ENCODE data around the gene HMCN2.
A peak's percentile ranks its signal among the peaks of the same experiment; 100 is the strongest.

Gene HMCN2

GRCh38 chr9:130437011-130437789, 171.6 kb downstream of the HMCN2 start:
- H3K4me3 ChIP-seq (ENCODE audit: insufficient read length, low read depth), result no peak overlapping the region
- H3K9ac ChIP-seq (ENCODE audit: insufficient read length, low read depth), result no peak overlapping the region
- H3K36me3 ChIP-seq (ENCODE audit: insufficient read depth, insufficient read length, low read length), result no peaks in the 10 kb centered on the region
- H3K4me1 ChIP-seq (ENCODE audit: insufficient read depth, insufficient read length), result peaks cover 28% of the 10 kb centered on the region
- peaks cover 17% of the 10 kb centered on the region for H3K9me3 ChIP-seq (ENCODE audit: insufficient read depth, low read length)
- no peak for DNase-seq (ENCODE audit: low read depth, low spot score)
- H3K27me3 ChIP-seq (ENCODE audit: insufficient read depth, insufficient read length), result peaks cover 26% of the 10 kb centered on the region
- TF ChIP-seq ZNF274 (IDR thresholded peaks at IDR 0.05; ENCODE audit: low read depth, low read length) (no peak), YY1 (IDR thresholded peaks at IDR 0.05; ENCODE audit: insufficient read depth, insufficient read length) (no peak), SUZ12 (IDR thresholded peaks at IDR 0.05; ENCODE audit: extremely low read depth, insufficient read depth, insufficient read length) (no peak)

GRCh38 chr9:130438382-130438981, 172.9 kb downstream of the HMCN2 start:
- Histone ChIP-seq H3K4me3 (ENCODE audit: insufficient read length, low read depth) (no peak overlapping the region), H3K4me1 (ENCODE audit: insufficient read depth, insufficient read length) (peaks cover 20% of the 10 kb centered on the region), H3K36me3 (ENCODE audit: insufficient read depth, insufficient read length, low read length) (no peaks in the 10 kb centered on the region), H3K27me3 (ENCODE audit: insufficient read depth, insufficient read length) (peaks cover 16% of the 10 kb centered on the region), H3K9me3 (ENCODE audit: insufficient read depth, low read length) (peaks cover 18% of the 10 kb centered on the region), H3K9ac (ENCODE audit: insufficient read length, low read depth) (no peak overlapping the region)
- DNase-seq (ENCODE audit: low read depth, low spot score), result no peak
- TF ChIP-seq SUZ12 (IDR thresholded peaks at IDR 0.05; ENCODE audit: extremely low read depth, insufficient read depth, insufficient read length), result no peak
- TF ChIP-seq ZNF274 (IDR thresholded peaks at IDR 0.05; ENCODE audit: low read depth, low read length), result no peak

GRCh38 chr9:130441031-130441430, 175.5 kb downstream of the HMCN2 start:
- no peak for DNase-seq (ENCODE audit: low read depth, low spot score)
- Histone ChIP-seq H3K9ac (ENCODE audit: insufficient read length, low read depth) (no peak overlapping the region), H3K27me3 (ENCODE audit: insufficient read depth, insufficient read length) (peaks cover 12% of the 10 kb centered on the region), H3K9me3 (ENCODE audit: insufficient read depth, low read length) (peaks cover 18% of the 10 kb centered on the region), H3K4me1 (ENCODE audit: insufficient read depth, insufficient read length) (peaks cover 16% of the 10 kb centered on the region), H3K4me3 (ENCODE audit: insufficient read length, low read depth) (no peak overlapping the region), H3K36me3 (ENCODE audit: insufficient read depth, insufficient read length, low read length) (no peaks in the 10 kb centered on the region)
- no peak for TF ChIP-seq YY1 (IDR thresholded peaks at IDR 0.05; ENCODE audit: insufficient read depth, insufficient read length)
- no peak for TF ChIP-seq ZNF274 (IDR thresholded peaks at IDR 0.05; ENCODE audit: low read depth, low read length)
- no peak for TF ChIP-seq SUZ12 (IDR thresholded peaks at IDR 0.05; ENCODE audit: extremely low read depth, insufficient read depth, insufficient read length)

GRCh38 chr9:130442746-130443455, 177.3 kb downstream of the HMCN2 start:
- no peak for DNase-seq (ENCODE audit: low read depth, low spot score)
- no peak overlapping the region for H3K9ac ChIP-seq (ENCODE audit: insufficient read length, low read depth)
- no peaks in the 10 kb centered on the region for H3K36me3 ChIP-seq (ENCODE audit: insufficient read depth, insufficient read length, low read length)
- no peak overlapping the region for H3K4me3 ChIP-seq (ENCODE audit: insufficient read length, low read depth)
- TF ChIP-seq YY1 (IDR thresholded peaks at IDR 0.05; ENCODE audit: insufficient read depth, insufficient read length) (no peak), ZNF274 (IDR thresholded peaks at IDR 0.05; ENCODE audit: low read depth, low read length) (no peak), SUZ12 (IDR thresholded peaks at IDR 0.05; ENCODE audit: extremely low read depth, insufficient read depth, insufficient read length) (no peak)
- H3K4me1 ChIP-seq (ENCODE audit: insufficient read depth, insufficient read length), result peaks cover 25% of the 10 kb centered on the region
- peaks cover 18% of the 10 kb centered on the region for H3K9me3 ChIP-seq (ENCODE audit: insufficient read depth, low read length)
- peaks cover 15% of the 10 kb centered on the region for H3K27me3 ChIP-seq (ENCODE audit: insufficient read depth, insufficient read length)

GRCh38 chr9:130443456-130443801, 177.9 kb downstream of the HMCN2 start:
- H3K9ac ChIP-seq (ENCODE audit: insufficient read length, low read depth), result no peak overlapping the region
- TF ChIP-seq ZNF274 (IDR thresholded peaks at IDR 0.05; ENCODE audit: low read depth, low read length), result no peak
- TF ChIP-seq YY1 (IDR thresholded peaks at IDR 0.05; ENCODE audit: insufficient read depth, insufficient read length), result no peak
- TF ChIP-seq SUZ12 (IDR thresholded peaks at IDR 0.05; ENCODE audit: extremely low read depth, insufficient read depth, insufficient read length), result no peak
- H3K9me3 ChIP-seq (ENCODE audit: insufficient read depth, low read length), result peaks cover 18% of the 10 kb centered on the region
- peaks cover 25% of the 10 kb centered on the region for H3K4me1 ChIP-seq (ENCODE audit: insufficient read depth, insufficient read length)
- H3K27me3 ChIP-seq (ENCODE audit: insufficient read depth, insufficient read length), result peaks cover 19% of the 10 kb centered on the region
- H3K4me3 ChIP-seq (ENCODE audit: insufficient read length, low read depth), result no peak overlapping the region
- H3K36me3 ChIP-seq (ENCODE audit: insufficient read depth, insufficient read length, low read length), result peaks cover 2% of the 10 kb centered on the region
- no peak for DNase-seq (ENCODE audit: low read depth, low spot score)

GRCh38 chr9:130443840-130444492, 178.4 kb downstream of the HMCN2 start:
- no peak for TF ChIP-seq ZNF274 (IDR thresholded peaks at IDR 0.05; ENCODE audit: low read depth, low read length)
- TF ChIP-seq YY1 (IDR thresholded peaks at IDR 0.05; ENCODE audit: insufficient read depth, insufficient read length), result no peak
- no peak for TF ChIP-seq SUZ12 (IDR thresholded peaks at IDR 0.05; ENCODE audit: extremely low read depth, insufficient read depth, insufficient read length)
- Histone ChIP-seq H3K36me3 (ENCODE audit: insufficient read depth, insufficient read length, low read length) (peaks cover 2% of the 10 kb centered on the region), H3K9ac (ENCODE audit: insufficient read length, low read depth) (peak overlapping the region; percentile 62), H3K27me3 (ENCODE audit: insufficient read depth, insufficient read length) (peaks cover 19% of the 10 kb centered on the region), H3K4me3 (ENCODE audit: insufficient read length, low read depth) (no peak overlapping the region), H3K4me1 (ENCODE audit: insufficient read depth, insufficient read length) (peaks cover 25% of the 10 kb centered on the region), H3K9me3 (ENCODE audit: insufficient read depth, low read length) (peaks cover 18% of the 10 kb centered on the region)
- DNase-seq (ENCODE audit: low read depth, low spot score), result no peak
